Small intestine (tissue), 7 donors: Measurements from ENCODE around the gene FRMD1. TPM values are rescaled to one million over a fixed set of nuclear protein-coding genes. Genes with fewer than 3 reads are reported as not detected.

Experiments
- DNase-seq, 2 donors: peaks; one replicate each; pipeline versions ENCODE4 v3.0.0 to v3.0.0-alpha.2; 2013
- FAIRE-seq: peaks from 2 replicates; lab custom pipeline; 2012; peaks lifted over from hg19 to GRCh38; lab: Jason Lieb, UNC
- H3K27ac ChIP-seq, 3 donors: one replicate each; pipeline ENCODE4 v1.5.1; 2013; ENCODE audit warnings: low read length in 2 of 3, mild to moderate bottlenecking in 2 of 3, control low read depth in 1 of 3, inconsistent platforms in 1 of 3, low read depth in 1 of 3, moderate library complexity in 1 of 3
- H3K27me3 ChIP-seq, 3 donors: one replicate each; pipeline ENCODE4 v1.6.1; 2013; ENCODE audit warnings: low read length in 3 of 3, inconsistent platforms in 1 of 3; ENCODE audit not compliant: control insufficient read depth in 3 of 3, insufficient read depth in 3 of 3
- H3K36me3 ChIP-seq, 3 donors: one replicate each; pipeline ENCODE4 v1.6.1; 2013; ENCODE audit warnings: low read length in 3 of 3, inconsistent platforms in 1 of 3, low read depth in 1 of 3, mild to moderate bottlenecking in 1 of 3, moderate library complexity in 1 of 3; ENCODE audit not compliant: control insufficient read depth in 3 of 3, insufficient read depth in 2 of 3
- H3K4me1 ChIP-seq, 3 donors: one replicate each; pipeline ENCODE4 v1.6.1; 2013; ENCODE audit warnings: low read length in 2 of 3, inconsistent platforms in 1 of 3, low read depth in 1 of 3, mild to moderate bottlenecking in 1 of 3, moderate library complexity in 1 of 3; ENCODE audit not compliant: control insufficient read depth in 3 of 3, insufficient read depth in 2 of 3
- H3K4me3 ChIP-seq, 3 donors: one replicate each; pipeline ENCODE4 v1.5.1; 2013; ENCODE audit warnings: low read length in 3 of 3, control low read depth in 1 of 3, inconsistent platforms in 1 of 3, low read depth in 1 of 3, mild to moderate bottlenecking in 1 of 3, moderate library complexity in 1 of 3
- H3K9me3 ChIP-seq, 2 donors: one replicate each; pipeline ENCODE4 v1.6.1; 2013; ENCODE audit warnings: low read depth in 1 of 2, low read length in 1 of 2; ENCODE audit not compliant: control insufficient read depth in 2 of 2, insufficient read depth in 1 of 2
- whole genome bisulfite sequencing, 3 donors: extraction: QIAGEN DNeasy Blood & Tissue Kit; methylation state at CpG; one replicate each; pipeline ENCODE4 v1.1.7; 2013; 5-methylcytosine and 5-hydroxymethylcytosine counted together
- polyA plus RNA-seq, 4 donors: library from polyadenylated mRNA; stranded (reverse) in 3 of 4; unstranded in 1 of 4; fragments of 200-250 nt in 3 of 4; fragments of 120-200 nt in 1 of 4; gene quantifications; one replicate each; pipeline versions ENCODE4 v1.2.1 to v1.2.3, GENCODE V29; 2013
- donor health status: healthy with polysubstance abuse.
- donor health status: control.
- donor health status: control.
- donor health status: Bipolar disorder and iron deficiency.
- donor health status: healthy.

The FRMD1 gene
- polyA plus RNA-seq, 4 donors = 0.15 to 11.5 (median 1.3) TPM

DNA sequence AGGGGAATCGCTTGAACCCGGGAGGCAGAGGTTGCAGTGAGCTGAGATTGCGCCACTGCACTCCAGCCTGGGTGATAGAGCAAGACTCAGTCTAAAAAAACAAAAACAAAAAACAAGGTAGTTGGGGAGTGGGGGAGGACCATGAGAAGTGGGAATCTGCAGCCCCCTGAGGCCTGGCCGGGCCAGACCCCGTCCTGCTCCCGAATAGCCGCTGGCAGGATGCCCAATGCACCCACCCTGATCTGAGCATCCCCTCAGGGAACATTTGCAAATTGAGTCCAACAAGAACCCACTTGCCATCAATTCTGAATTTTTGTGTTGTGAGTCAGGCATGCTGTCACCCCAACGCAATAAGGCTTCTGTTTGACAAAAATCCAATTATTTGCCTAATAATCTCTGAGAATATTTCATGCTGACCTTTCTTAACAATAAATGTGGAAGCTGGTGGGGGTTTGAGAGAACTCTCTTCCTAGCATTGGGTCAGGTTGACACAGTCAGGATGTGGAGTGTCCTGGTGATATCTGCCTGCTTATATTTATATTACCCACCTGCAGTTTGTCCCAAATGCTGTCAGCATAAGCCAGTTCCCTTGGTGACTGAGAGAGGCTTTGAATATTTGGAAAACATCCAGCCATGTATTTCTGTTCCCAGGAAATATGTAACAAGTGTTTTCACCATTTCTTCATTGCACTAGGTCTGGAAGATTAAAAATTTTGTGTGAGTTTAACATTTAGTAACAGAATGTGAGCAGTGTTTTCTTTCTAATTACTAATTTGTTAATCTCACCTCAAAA is 28.4 kb upstream of the FRMD1 start:
- H3K9me3 ChIP-seq = no peaks in the 10 kb centered on the region
- no peaks in the 10 kb centered on the region for H3K36me3 ChIP-seq
- H3K4me1 ChIP-seq = no peaks in the 10 kb centered on the region
- no peak overlapping the region for H3K4me3 ChIP-seq
- 73 to 88% (median 81%) methylated on average over 8 of the region's 8 CpGs for WGBS, 3 donors
- DNase-seq (no peak), FAIRE-seq (no peak)
- H3K27me3 ChIP-seq = peaks cover 0 to 23% (median under 1%) of the 10 kb centered on the region in 3 donors
- no peak overlapping the region for H3K27ac ChIP-seq

DNA sequence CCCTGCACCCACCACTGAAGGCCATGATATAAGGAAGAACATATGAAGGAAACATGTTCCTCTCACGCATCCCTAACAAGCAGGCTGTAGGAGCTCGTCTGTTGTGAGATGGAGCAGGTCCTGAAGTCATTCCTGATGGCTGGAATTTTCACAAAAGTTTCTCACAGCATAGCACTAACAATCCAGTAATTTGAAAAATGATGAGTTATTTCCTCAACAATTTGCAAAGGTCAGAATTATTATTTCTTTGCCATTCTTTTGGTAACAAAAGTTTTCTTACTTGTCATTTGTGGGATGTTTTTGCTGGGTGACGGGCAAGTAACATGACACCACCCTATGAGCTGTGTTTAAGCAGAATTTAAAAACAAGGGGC is 27.6 kb upstream of the FRMD1 start:
- Histone ChIP-seq H3K4me3 (no peak overlapping the region), H3K4me1 (no peaks in the 10 kb centered on the region), H3K9me3 (no peaks in the 10 kb centered on the region), H3K27me3 (peaks cover 6 to 31% (median 8%) of the 10 kb centered on the region in 3 donors), H3K27ac (no peak overlapping the region), H3K36me3 (no peaks in the 10 kb centered on the region)
- FAIRE-seq = no peak
- WGBS, 3 donors = 69 to 85% (median 82%) methylated on average over 3 of the region's 3 CpGs
- DNase-seq = no peak

DNA sequence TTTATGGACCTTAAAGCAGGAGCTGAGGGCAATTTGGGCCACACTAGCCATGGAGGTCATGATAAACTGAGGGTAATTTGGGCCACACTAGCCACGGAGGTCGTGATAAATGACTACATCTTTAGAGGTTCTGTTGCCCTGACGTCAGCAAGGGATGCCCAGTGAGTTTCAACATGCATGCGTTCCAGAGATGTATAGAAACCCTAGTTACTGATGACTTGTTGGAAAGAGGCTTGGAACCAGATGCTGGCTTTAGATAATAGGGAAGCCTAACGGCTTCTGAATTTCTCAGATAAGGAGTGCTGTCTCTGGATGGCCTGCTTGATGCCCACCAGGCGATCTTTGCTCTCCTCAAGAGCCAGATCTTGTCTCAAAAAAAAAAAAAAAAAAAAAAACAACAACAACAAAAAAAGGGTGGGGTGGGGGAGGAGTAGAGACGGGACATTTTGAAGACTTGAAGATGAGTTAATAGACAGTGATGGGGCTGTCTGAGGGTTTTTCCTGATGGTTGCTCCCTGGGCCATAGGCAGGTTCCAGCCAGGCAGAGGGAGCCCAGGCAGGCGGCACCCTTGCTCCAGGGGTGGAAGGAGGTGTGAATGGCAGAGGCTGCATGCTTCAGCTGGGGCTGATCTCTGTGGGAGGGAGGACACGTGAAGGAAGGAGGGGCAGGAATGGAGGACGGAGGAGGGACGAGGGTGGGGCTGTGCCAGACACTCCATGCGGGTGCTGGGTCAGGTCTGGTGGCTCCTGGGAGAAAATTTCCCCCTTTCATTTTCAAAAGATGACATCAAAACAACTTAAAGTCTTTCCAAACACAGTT is 27.0 kb upstream of the FRMD1 start:
- FAIRE-seq (no peak), DNase-seq (no peak)
- Histone ChIP-seq H3K27me3 (peaks cover 9 to 37% (median 12%) of the 10 kb centered on the region in 3 donors), H3K9me3 (no peaks in the 10 kb centered on the region), H3K4me1 (no peaks in the 10 kb centered on the region), H3K27ac (no peak overlapping the region), H3K4me3 (no peak overlapping the region), H3K36me3 (no peaks in the 10 kb centered on the region)
- 51 to 73% (median 68%) methylated on average over 12 of the region's 12 CpGs for WGBS, 3 donors

DNA sequence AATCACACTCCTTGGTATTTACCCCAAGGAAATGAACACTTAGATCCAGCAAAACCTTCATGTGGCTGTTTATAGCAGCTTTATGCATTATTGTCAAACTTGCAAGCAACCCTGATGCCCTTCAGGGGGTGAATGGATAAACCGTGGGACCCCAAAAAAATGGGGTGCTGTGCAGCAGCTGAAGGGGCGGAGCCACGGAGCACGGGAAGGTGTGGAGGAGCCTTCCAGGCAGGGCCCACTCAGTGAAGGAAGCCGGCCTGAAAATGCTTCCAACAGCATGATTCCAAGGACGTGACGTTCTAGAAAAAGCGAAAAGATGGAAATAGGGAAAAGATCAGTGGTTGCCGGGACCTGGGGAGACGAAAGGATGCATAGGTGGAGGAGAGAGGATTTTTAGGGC is 25.6 kb upstream of the FRMD1 start:
- WGBS, 3 donors = 85 to 90% (median 89%) methylated on average over 10 of the region's 10 CpGs
- FAIRE-seq (no peak), DNase-seq (no peak)
- Histone ChIP-seq H3K27ac (no peak overlapping the region), H3K4me3 (no peak overlapping the region), H3K27me3 (peaks cover 9 to 47% (median 12%) of the 10 kb centered on the region in 3 donors), H3K4me1 (no peaks in the 10 kb centered on the region), H3K36me3 (no peaks in the 10 kb centered on the region), H3K9me3 (no peaks in the 10 kb centered on the region)

DNA sequence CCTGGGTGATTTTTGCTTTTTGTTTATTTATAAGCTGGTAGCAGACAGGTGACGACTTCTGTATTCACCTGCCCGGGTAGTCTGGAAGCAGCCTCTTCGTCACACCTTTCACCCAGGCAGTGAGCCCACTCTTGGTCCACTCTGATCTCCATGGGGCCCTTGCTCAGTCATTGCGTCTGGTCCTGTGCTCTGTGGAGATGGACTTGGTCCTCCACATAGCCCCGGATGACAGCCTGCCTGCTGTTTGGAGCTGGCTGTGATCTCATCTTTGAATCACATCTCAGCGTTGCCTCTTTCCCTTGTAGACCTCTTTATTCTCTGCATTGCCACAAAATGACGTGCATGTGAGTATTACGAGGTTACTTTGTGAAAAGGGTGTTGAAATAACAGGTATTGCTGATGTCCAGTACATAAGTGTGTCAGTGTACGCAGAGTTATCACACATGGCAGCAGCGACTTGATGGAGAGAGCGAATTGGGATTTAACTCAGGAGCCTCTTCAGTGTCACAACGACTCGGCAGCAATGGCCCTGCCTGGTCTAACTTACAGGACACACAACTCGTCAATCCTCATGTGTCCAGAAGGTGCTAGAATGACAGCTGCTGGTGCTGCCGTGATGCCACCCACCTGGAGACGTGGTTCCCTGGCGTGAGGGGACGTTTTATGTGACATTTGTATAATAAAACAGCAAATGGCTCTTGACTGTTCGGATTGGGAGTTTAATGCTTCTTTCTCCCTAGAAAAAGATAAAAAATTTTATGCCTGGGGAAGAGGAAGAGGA is 24.2 kb upstream of the FRMD1 start:
- H3K36me3 ChIP-seq = no peaks in the 10 kb centered on the region
- 68 to 78% (median 73%) methylated on average over 19 of the region's 19 CpGs for WGBS, 3 donors
- H3K4me1 ChIP-seq = no peaks in the 10 kb centered on the region
- no peak for FAIRE-seq
- no peak overlapping the region for H3K27ac ChIP-seq
- DNase-seq = no peak
- peaks cover 9 to 51% (median 12%) of the 10 kb centered on the region in 3 donors for H3K27me3 ChIP-seq
- no peaks in the 10 kb centered on the region for H3K9me3 ChIP-seq
- no peak overlapping the region for H3K4me3 ChIP-seq

DNA sequence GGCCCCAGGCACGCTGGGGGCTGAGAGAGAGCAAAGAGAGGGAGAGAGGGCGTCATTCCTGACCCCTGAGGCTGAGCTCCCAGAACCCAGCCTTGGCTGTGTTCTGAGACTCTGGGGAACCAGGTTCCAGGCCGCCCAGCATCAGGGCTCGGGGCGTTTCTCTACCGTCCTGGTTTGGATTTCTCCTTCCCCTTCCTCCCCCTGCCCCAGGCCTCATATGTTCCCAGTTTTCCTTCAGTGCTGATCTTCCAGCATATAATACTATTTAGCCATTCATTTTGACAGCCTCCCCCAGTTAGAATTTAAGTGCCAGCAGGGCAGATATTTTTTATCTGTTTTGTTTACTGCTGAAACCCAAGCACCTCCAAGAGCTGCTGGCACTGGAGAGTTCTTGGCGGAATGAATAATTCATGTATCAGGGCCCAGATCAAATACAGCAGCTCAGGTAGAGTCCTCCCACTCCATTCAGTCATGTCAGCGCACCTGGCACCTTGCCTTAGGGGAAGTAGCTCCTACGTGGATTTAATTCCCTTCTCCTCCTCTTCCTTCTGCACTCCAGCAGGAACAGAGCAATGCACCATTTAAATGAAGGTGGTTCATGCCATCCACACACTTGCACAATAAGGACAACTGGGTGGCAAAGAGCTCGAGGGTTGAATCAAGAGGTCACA is 23.4 kb upstream of the FRMD1 start:
- Histone ChIP-seq H3K9me3 (no peaks in the 10 kb centered on the region), H3K36me3 (no peaks in the 10 kb centered on the region), H3K4me1 (no peaks in the 10 kb centered on the region), H3K27me3 (peaks cover 9 to 51% (median 12%) of the 10 kb centered on the region in 3 donors), H3K4me3 (no peak overlapping the region), H3K27ac (no peak overlapping the region)
- FAIRE-seq (no peak), DNase-seq (no peak)
- WGBS, 3 donors = 48 to 61% (median 53%) methylated on average over 10 of the region's 10 CpGs

DNA sequence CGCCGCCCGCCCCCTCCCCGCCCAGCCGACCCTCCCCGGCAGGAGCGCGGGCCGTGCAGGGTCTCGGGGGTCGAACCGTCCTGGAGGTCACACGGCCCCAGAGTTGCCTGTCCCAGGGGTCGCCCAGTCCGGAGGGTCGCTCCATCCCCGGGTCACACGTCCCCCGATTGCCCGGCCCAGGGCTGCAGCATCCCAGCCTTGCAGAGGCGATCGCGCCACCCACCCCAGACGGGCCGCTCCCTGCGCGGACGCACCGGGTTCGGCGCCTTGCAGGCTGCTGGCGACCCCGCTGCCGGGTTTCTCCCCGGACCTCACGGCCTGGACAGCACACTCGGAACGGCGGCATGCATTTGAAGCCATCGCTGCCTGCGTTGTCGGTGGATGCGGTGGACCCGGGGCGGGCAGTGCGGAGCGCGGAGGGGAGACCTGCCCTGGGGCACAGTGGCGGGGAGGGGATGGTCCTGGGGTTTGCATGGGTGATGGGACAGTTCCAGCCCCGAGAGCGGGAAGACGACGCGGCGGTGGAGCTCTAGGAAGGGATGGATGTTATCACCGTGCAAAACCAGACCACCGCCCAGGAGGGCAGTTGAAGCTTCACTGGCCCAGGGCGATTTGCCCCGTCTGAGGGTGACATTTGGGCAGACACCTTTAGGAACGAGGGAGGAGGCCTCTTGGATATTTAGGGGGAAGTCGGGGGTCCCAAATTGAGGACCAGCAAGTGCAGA is 22.7 kb upstream of the FRMD1 start:
- no peaks in the 10 kb centered on the region for H3K4me1 ChIP-seq
- H3K36me3 ChIP-seq = no peaks in the 10 kb centered on the region
- no peaks in the 10 kb centered on the region for H3K9me3 ChIP-seq
- 15 to 24% (median 19%) methylated on average over 41 to 61 of the region's 61 CpGs for WGBS, 3 donors
- DNase-seq (no peak), FAIRE-seq (no peak)
- H3K4me3 ChIP-seq = no peak overlapping the region
- H3K27ac ChIP-seq = no peak overlapping the region
- peaks cover 9 to 51% (median 12%) of the 10 kb centered on the region in 3 donors for H3K27me3 ChIP-seq
